CD4-positive, alpha-beta T cell (primary cell): ENCODE results near the gene PLAAT3. TPM values are rescaled to one million over a fixed set of nuclear protein-coding genes. Genes with fewer than 3 reads are reported as not detected.

ENCODE experiments used
- ATAC-seq: fragments of 200-7000 bp; cut with Tn5 transposase; one replicate; pipeline ENCODE4 v1.10.0; 2022; ENCODE audit warnings: mild to moderate bottlenecking; ENCODE audit not compliant: poor library complexity
- CTCF ChIA-PET: fragments of 350-600 bp; sonication (Branson Sonifier 250); formaldehyde crosslinking; loops from one replicate; lab custom pipeline; 2021; ENCODE audit warnings: antibody characterized with exemption, inconsistent platforms; lab: Charles Lee
- POLR2A ChIA-PET: fragments of 350-600 bp; sonication (Branson Sonifier 250); formaldehyde crosslinking; loops from one replicate; lab custom pipeline; 2021; ENCODE audit warnings: antibody characterized with exemption, inconsistent platforms; lab: Charles Lee
- DNase-seq, 14 experiments: peaks; one replicate each; pipeline ENCODE4 v3.0.0-alpha.2; 2013 to 2020; ENCODE audit warnings: mixed read lengths in 2 of 14
- H3K27ac ChIP-seq, 2 donors: one replicate each; pipeline versions ENCODE4 v1.5.1 to v1.7.0; 2013; ENCODE audit warnings: low read length in 2 of 2, low read depth in 1 of 2, mild to moderate bottlenecking in 1 of 2
- H3K27me3 ChIP-seq, 2 experiments: 1 replicate in 1 of 2; 2 replicates in 1 of 2; pipeline versions ENCODE4 v1.6.1 to v1.7.0; 2013; ENCODE audit warnings: low read length in 2 of 2, control low read depth in 1 of 2, mild to moderate bottlenecking in 1 of 2, moderate library complexity in 1 of 2; ENCODE audit not compliant: insufficient read depth in 2 of 2, control insufficient read depth in 1 of 2
- H3K36me3 ChIP-seq: one replicate; pipeline ENCODE4 v1.6.1; 2013; ENCODE audit warnings: low read length, control low read depth; ENCODE audit not compliant: insufficient read depth
- H3K4me1 ChIP-seq: one replicate; pipeline ENCODE4 v1.6.1; 2013; ENCODE audit warnings: low read length, control low read depth; ENCODE audit not compliant: insufficient read depth
- H3K4me3 ChIP-seq: one replicate; pipeline ENCODE4 v1.5.1; 2013; ENCODE audit warnings: mild to moderate bottlenecking, low read length, moderate library complexity
- H3K9me3 ChIP-seq, 2 experiments: 1 replicate in 1 of 2; 2 replicates in 1 of 2; pipeline versions ENCODE4 v1.6.1 to v1.7.0; 2013; ENCODE audit warnings: low read length in 2 of 2, mild to moderate bottlenecking in 2 of 2, control low read depth in 1 of 2, moderate library complexity in 1 of 2; ENCODE audit not compliant: control insufficient read depth in 1 of 2, insufficient read depth in 1 of 2
- H3K27ac Mint-ChIP-seq: one replicate; pipeline ENCODE4 v1.8.0; 2020; ENCODE audit warnings: mixed read lengths
- H3K27me3 Mint-ChIP-seq: one replicate; pipeline ENCODE4 v1.8.0; 2021; ENCODE audit warnings: mixed read lengths
- H3K36me3 Mint-ChIP-seq: one replicate; pipeline ENCODE4 v1.8.0; 2021; ENCODE audit warnings: low read depth, mixed read lengths
- H3K4me1 Mint-ChIP-seq: one replicate; pipeline ENCODE4 v1.8.0; 2021; ENCODE audit warnings: low read depth, mixed read lengths
- H3K4me3 Mint-ChIP-seq: one replicate; pipeline ENCODE4 v1.8.0; 2020; ENCODE audit warnings: mild to moderate bottlenecking, mixed read lengths
- H3K9me3 Mint-ChIP-seq: one replicate; pipeline ENCODE4 v1.8.0; 2020; ENCODE audit warnings: mixed read lengths
- intact Hi-C, 2 experiments: fragments of 100-400 bp; cut with DNase I in 1 of 2; cut with micrococcal nuclease in 1 of 2; formaldehyde crosslinking; loops; one replicate each; pipeline versions ENCODE4 v1.15.1 to v1.9.0; 2023 to 2025; cut with DNase I, micrococcal nuclease
- polyA plus RNA-seq, 2 donors: library from polyadenylated mRNA; unstranded; fragments of 120-200 nt; gene quantifications; one replicate each; pipeline ENCODE4 v1.2.1, GENCODE V29; 2013
- total RNA-seq, 174 experiments: library from RNA in 2 of 174; stranded (reverse) in 2 of 174; gene quantifications; one replicate each; pipeline ENCODE4 v1.2.3 and lab custom pipeline; 2021 to 2026
- TF ChIP-seq, protein P1 (sequence below): fragments of 200-600 bp; IDR thresholded peaks from one replicate; pipeline ENCODE4 v1.8.0; 2022; ENCODE audit warnings: antibody characterized with exemption, mild to moderate bottlenecking

PLAAT3 gene
- total RNA-seq (1 to 10 TPM; 2.4 to 3.6 TPM), total RNA-seq (lab: John Stamatoyannopoulos, UW) (0.36 to 7.4 (median 1.6) reads per million in 172 experiments)
- polyA plus RNA-seq (2013, experiment 1 of 2) = 5.6 TPM
- 5.3 TPM for polyA plus RNA-seq (2013, experiment 2 of 2)

DNA sequence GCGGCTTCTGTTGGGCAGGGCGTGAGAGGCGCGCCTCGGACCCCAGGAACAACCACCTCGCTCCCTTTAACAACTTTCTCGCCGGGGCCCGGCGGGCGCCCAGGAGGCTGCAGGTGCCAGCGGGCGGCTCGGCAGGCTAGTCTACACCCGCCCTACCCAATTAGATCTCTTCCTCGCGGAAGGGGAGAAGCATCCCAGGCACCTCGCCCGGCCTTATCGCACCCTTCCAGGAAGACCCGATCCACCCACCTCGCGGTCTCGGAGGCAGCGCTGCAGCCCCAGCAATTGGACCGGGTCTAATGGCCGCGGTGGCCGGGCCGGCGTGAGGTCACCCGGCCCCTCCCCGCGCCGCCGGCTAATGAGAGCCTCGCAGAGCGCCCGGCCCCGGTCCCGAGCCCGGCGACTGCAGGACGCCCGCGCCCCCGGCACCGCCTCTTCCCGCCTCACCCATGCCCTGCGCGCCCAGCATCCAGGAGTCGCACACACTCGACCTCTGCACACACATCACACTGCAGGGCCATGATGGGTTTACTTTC, at the start of gene PLAAT3:
Gene PLAAT3 (minus strand): TSS at position 298 of the 536 bp plus-strand sequence. CDS start 419 bp downstream, outside the sequence.
- no peaks in the 10 kb centered on the region for H3K27me3 Mint-ChIP-seq
- peak within 1 kb of the TSS; percentile 89 for H3K4me3 Mint-ChIP-seq
- ChIA-PET CTCF (no interaction called here), POLR2A (interaction anchor here (1.0 kb wide), 2 partner anchors 78 to 82 kb away, joined by 3 read pairs; partner anchors contain the start of gene PLAAT4)
- Histone ChIP-seq H3K36me3 (no peaks in the 10 kb centered on the region), H3K9me3 (no peaks in the 10 kb centered on the region), H3K4me1 (peaks cover 16% of the 10 kb centered on the region), H3K4me3 (peak within 1 kb of the TSS; percentile 81), H3K27me3 (peaks cover 0 to 3% of the 10 kb centered on the region in 2 experiments), H3K27ac (no peak within 1 kb of the TSS)
- peaks cover 25% of the 10 kb centered on the region for H3K4me1 Mint-ChIP-seq
- H3K9me3 Mint-ChIP-seq = no peaks in the 10 kb centered on the region
- ATAC-seq (peak; percentile 60), DNase-seq (peak in 10 of 14 experiments; percentile 8 to 52 (median 26))
- H3K27ac Mint-ChIP-seq = peak within 1 kb of the TSS; percentile 74
- TF ChIP-seq, protein P1, sequence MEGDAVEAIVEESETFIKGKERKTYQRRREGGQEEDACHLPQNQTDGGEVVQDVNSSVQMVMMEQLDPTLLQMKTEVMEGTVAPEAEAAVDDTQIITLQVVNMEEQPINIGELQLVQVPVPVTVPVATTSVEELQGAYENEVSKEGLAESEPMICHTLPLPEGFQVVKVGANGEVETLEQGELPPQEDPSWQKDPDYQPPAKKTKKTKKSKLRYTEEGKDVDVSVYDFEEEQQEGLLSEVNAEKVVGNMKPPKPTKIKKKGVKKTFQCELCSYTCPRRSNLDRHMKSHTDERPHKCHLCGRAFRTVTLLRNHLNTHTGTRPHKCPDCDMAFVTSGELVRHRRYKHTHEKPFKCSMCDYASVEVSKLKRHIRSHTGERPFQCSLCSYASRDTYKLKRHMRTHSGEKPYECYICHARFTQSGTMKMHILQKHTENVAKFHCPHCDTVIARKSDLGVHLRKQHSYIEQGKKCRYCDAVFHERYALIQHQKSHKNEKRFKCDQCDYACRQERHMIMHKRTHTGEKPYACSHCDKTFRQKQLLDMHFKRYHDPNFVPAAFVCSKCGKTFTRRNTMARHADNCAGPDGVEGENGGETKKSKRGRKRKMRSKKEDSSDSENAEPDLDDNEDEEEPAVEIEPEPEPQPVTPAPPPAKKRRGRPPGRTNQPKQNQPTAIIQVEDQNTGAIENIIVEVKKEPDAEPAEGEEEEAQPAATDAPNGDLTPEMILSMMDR = no peak
- intact Hi-C loops = loop anchor here in 1 of 2 experiments (5.0 kb wide), 1 partner anchor 47 kb away; no protein-coding TSS in a partner anchor
- no peaks in the 10 kb centered on the region for H3K36me3 Mint-ChIP-seq

DNA sequence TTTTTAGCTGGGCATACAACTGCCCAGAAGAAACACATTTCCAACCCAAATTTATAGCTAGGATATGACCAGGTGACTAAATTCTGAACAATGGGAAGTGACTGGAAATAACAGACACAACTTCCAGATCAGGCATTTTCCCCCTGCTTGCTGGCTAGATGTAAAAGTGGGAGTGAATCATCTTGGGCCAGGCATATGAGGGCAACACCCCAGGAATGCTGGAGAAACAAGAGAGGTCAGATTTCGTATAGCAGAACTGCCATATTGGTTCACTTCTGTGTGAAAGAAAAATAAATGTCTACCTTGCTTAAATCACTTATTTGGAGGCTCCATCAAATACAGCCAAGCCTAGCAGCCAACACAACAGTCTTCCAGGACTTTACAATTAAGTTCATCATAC, 49.6 kb upstream of the PLAAT3 start:
- H3K27ac ChIP-seq = no peak overlapping the region
- H3K27me3 ChIP-seq = no peaks in the 10 kb centered on the region
- Mint-ChIP-seq H3K4me1 (peaks cover 57% of the 10 kb centered on the region), H3K36me3 (peaks cover 6% of the 10 kb centered on the region), H3K27me3 (no peaks in the 10 kb centered on the region), H3K27ac (no peak overlapping the region), H3K9me3 (no peaks in the 10 kb centered on the region), H3K4me3 (no peak overlapping the region)
- CTCF ChIA-PET = no interaction called here
- H3K36me3 ChIP-seq = peaks cover 5% of the 10 kb centered on the region
- no peak overlapping the region for H3K4me3 ChIP-seq
- H3K9me3 ChIP-seq = no peaks in the 10 kb centered on the region
- intact Hi-C loops = no loop called here
- ATAC-seq = no peak
- peaks cover 14% of the 10 kb centered on the region for H3K4me1 ChIP-seq
- POLR2A ChIA-PET = no interaction called here
- TF ChIP-seq, protein P1 = no peak
- DNase-seq = no peak

DNA sequence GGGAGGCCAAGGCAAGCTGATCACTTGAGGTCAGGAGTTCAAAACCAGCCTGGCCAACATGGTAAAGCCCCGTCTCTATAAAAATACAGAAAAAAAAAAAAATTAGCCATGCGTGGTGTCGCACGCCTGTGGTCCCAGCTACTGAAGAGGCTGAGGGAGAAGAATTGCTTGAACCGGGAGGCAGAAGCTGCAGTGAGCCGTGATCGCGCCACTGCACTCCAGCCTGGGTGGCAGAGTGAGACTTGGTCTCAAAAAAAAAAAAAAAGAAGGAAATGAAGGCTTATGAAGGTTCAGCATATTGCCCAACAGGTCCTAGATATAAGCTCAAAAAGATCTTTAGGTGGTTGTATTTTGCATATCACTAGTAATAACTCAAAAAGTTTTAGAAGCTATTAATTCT, 46.7 kb upstream of the PLAAT3 start:
- H3K27me3 ChIP-seq = no peaks in the 10 kb centered on the region
- CTCF ChIA-PET = interaction anchor here (1.1 to 1.2 kb wide), 2 partner anchors 22 to 78 kb away, joined by 3 read pairs; no protein-coding TSS in a partner anchor
- peaks cover 8% of the 10 kb centered on the region for H3K4me1 ChIP-seq
- Mint-ChIP-seq H3K36me3 (peaks cover 31% of the 10 kb centered on the region), H3K9me3 (no peaks in the 10 kb centered on the region), H3K27me3 (no peaks in the 10 kb centered on the region), H3K4me3 (no peak overlapping the region), H3K4me1 (peaks cover 48% of the 10 kb centered on the region), H3K27ac (peak overlapping the region; percentile 5)
- no peaks in the 10 kb centered on the region for H3K9me3 ChIP-seq
- POLR2A ChIA-PET = no interaction called here
- ATAC-seq (no peak), DNase-seq (no peak)
- no peak overlapping the region for H3K27ac ChIP-seq
- no peak overlapping the region for H3K4me3 ChIP-seq
- TF ChIP-seq, protein P1 = no peak
- intact Hi-C loops = no loop called here
- H3K36me3 ChIP-seq = peaks cover 6% of the 10 kb centered on the region
